Caco-2 (cell line): ENCODE data around the gene EHMT1. TPM values are rescaled to one million over a fixed set of nuclear protein-coding genes. Genes with fewer than 3 reads are reported as not detected.
"Not testable (repeated sequence)": the region's sequence is repeated elsewhere in the genome, so short reads cannot be mapped to it uniquely, and the experiment has no call there.

Experiments used
- BruUV-seq: library from RNA; stranded (reverse); fragments of 400-500 nt; replicated peaks from 2 replicates; lab custom pipeline; 2021; lab: Mats Ljungman, UMichigan
- CTCF ChIA-PET: fragments of 300-600 bp; sonication (Branson Sonifier 250); formaldehyde crosslinking; loops from one replicate; lab custom pipeline; 2022; ENCODE audit warnings: antibody characterized with exemption; lab: Charles Lee
- POLR2A ChIA-PET: fragments of 300-600 bp; sonication (Branson Sonifier 250); formaldehyde crosslinking; loops from one replicate; lab custom pipeline; 2022; ENCODE audit warnings: antibody characterized with exemption; lab: Charles Lee
- DNase-seq, 2 experiments: peaks; one replicate each; pipeline versions ENCODE4 v3.0.0 to v3.0.0-alpha.2; 2020 to 2022
- H3K27me3 ChIP-seq: replicated peaks from 2 replicates; pipeline ENCODE4 v1.6.0; 2011; ENCODE audit warnings: low read length; ENCODE audit not compliant: control insufficient read depth, insufficient read depth
- H3K36me3 ChIP-seq: 2 replicates; pipeline ENCODE4 v1.5.1; 2011; ENCODE audit warnings: low read length; ENCODE audit not compliant: control insufficient read depth, insufficient read depth
- H3K4me1 ChIP-seq: fragments of 250-450 bp; sonication (Bioruptor Pico); 2 replicates; pipeline ENCODE4 v1.5.1; 2020; ENCODE audit warnings: mild to moderate bottlenecking
- H3K4me3 ChIP-seq: 2 replicates; pipeline ENCODE4 v1.5.1; 2011; ENCODE audit warnings: low read depth, mild to moderate bottlenecking, control low read depth, low read length
- H3K9me3 ChIP-seq: fragments of 250-450 bp; sonication (Bioruptor Pico); 2 replicates; pipeline ENCODE4 v1.5.1; 2020; ENCODE audit warnings: mild to moderate bottlenecking, moderate library complexity
- H3K27ac Mint-ChIP-seq: one replicate; pipeline ENCODE4 v1.8.0; 2022; ENCODE audit warnings: mixed read lengths; ENCODE audit not compliant: unreplicated experiment
- H3K27me3 Mint-ChIP-seq: one replicate; pipeline ENCODE4 v1.8.0; 2022; ENCODE audit warnings: mixed read lengths; ENCODE audit not compliant: insufficient read depth, unreplicated experiment
- H3K36me3 Mint-ChIP-seq: one replicate; pipeline ENCODE4 v1.8.0; 2022; ENCODE audit warnings: mild to moderate bottlenecking, mixed read lengths; ENCODE audit not compliant: insufficient read depth, unreplicated experiment
- H3K4me1 Mint-ChIP-seq: one replicate; pipeline ENCODE4 v1.8.0; 2022; ENCODE audit warnings: low read depth, mixed read lengths; ENCODE audit not compliant: unreplicated experiment
- H3K4me3 Mint-ChIP-seq: one replicate; pipeline ENCODE4 v1.8.0; 2022; ENCODE audit warnings: mild to moderate bottlenecking, moderate library complexity, mixed read lengths; ENCODE audit not compliant: unreplicated experiment
- H3K9me3 Mint-ChIP-seq: one replicate; pipeline ENCODE4 v1.8.0; 2022; ENCODE audit warnings: mixed read lengths; ENCODE audit not compliant: unreplicated experiment
- CTCF ChIP-seq, 2 experiments: fragments of 200-600 bp in 1 of 2; IDR thresholded peaks; 1 replicate in 1 of 2; 2 replicates in 1 of 2; pipeline versions ENCODE4 v1.5.1 to v1.8.0; 2011 to 2022; ENCODE audit warnings: antibody characterized with exemption in 1 of 2, control low read depth in 1 of 2, inconsistent platforms in 1 of 2, low read depth in 1 of 2, low read length in 1 of 2, mild to moderate bottlenecking in 1 of 2, moderate library complexity in 1 of 2; ENCODE audit not compliant: insufficient read depth in 1 of 2, severe bottlenecking in 1 of 2, unreplicated experiment in 1 of 2
- intact Hi-C: fragments of 100-400 bp; cut with micrococcal nuclease; formaldehyde crosslinking; loops from one replicate; pipeline ENCODE4 v1.10.0; 2022; ENCODE audit not compliant: unreplicated experiment
- total RNA-seq: library from RNA; stranded (reverse); gene quantifications from 2 replicates; pipeline ENCODE4 v1.2.3, GENCODE V29; 2022

Gene EHMT1
- total RNA-seq, 1 experiment from 2014 or later = 92.9 TPM

- POLR2A ChIA-PET = no interaction called here
- Mint-ChIP-seq H3K4me3 (no peak overlapping the region), H3K4me1 (no peaks in the 10 kb centered on the region), H3K9me3 (peaks cover 10% of the 10 kb centered on the region), H3K27ac (no peak overlapping the region), H3K36me3 (peaks cover 58% of the 10 kb centered on the region), H3K27me3 (no peaks in the 10 kb centered on the region)
- CTCF ChIA-PET = no interaction called here
- DNase-seq = no peak
- Histone ChIP-seq H3K36me3 (no peaks in the 10 kb centered on the region), H3K4me3 (no peak overlapping the region), H3K27me3 (no peaks in the 10 kb centered on the region), H3K4me1 (no peaks in the 10 kb centered on the region), H3K9me3 (peaks cover 9% of the 10 kb centered on the region; the same call in 1 of the 2 replicates)
- intact Hi-C loops = no loop called here
- no TSS peak for BruUV-seq
- no peak for TF ChIP-seq CTCF (IDR thresholded peaks at IDR 0.05; ENCODE audit: insufficient read depth in 1 of 2, low read depth in 1 of 2, low read length in 1 of 2, severe bottlenecking in 1 of 2, unreplicated experiment in 1 of 2)
Observed at GRCh38 chr9:137711678-137712105, 92.9 kb downstream of the EHMT1 start.

DNA sequence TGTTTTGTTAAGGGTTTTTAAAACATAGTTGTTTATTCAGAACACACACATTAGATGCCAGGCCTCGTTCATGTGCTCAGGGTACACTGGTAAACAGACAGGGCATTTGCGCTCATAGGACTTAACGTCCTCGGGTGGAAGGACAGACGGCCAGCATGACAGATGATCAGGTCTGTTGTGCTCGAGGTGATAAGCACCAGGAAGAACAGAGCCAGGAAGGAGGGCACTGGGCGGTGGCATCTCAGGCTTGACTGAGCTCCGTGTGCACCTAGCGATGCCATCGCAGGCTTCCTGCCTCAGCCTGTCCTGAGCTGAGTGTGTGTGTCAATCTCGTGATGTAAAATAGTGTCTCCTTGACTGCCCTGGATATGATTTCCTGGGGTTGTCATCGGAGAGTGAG is 96.5 kb downstream of the EHMT1 start:
- TF ChIP-seq CTCF (IDR thresholded peaks at IDR 0.05; ENCODE audit: insufficient read depth in 1 of 2, low read depth in 1 of 2, low read length in 1 of 2, severe bottlenecking in 1 of 2, unreplicated experiment in 1 of 2) = no peak
- Histone ChIP-seq H3K9me3 (peaks cover 9% of the 10 kb centered on the region; the same call in 1 of the 2 replicates), H3K27me3 (no peaks in the 10 kb centered on the region), H3K36me3 (peaks cover 3% of the 10 kb centered on the region), H3K4me3 (no peak overlapping the region), H3K4me1 (no peaks in the 10 kb centered on the region)
- Mint-ChIP-seq H3K4me1 (no peaks in the 10 kb centered on the region), H3K4me3 (no peak overlapping the region), H3K27me3 (no peaks in the 10 kb centered on the region), H3K27ac (peak overlapping the region; percentile 31), H3K9me3 (peaks cover 10% of the 10 kb centered on the region), H3K36me3 (peaks cover 79% of the 10 kb centered on the region)
- BruUV-seq = no TSS peak
- POLR2A ChIA-PET = no interaction called here
- intact Hi-C loops = no loop called here
- CTCF ChIA-PET = no interaction called here
- DNase-seq = no peak

GRCh38 chr9:137715866-137716693 is 97.3 kb downstream of the EHMT1 start:
- Mint-ChIP-seq H3K27ac (peak overlapping the region; percentile 31), H3K9me3 (peaks cover 11% of the 10 kb centered on the region), H3K36me3 (peaks cover 85% of the 10 kb centered on the region)
- BruUV-seq, H3K36me3 ChIP-seq, POLR2A ChIA-PET, H3K4me1 ChIP-seq, CTCF ChIA-PET, H3K4me3 Mint-ChIP-seq, intact Hi-C loops, DNase-seq, H3K4me1 Mint-ChIP-seq, H3K27me3 ChIP-seq, H3K4me3 ChIP-seq, H3K9me3 ChIP-seq, H3K27me3 Mint-ChIP-seq: not testable (repeated sequence)
